Embryonic facial prominence (tissue), 1 donor: ENCODE measurements around the gene MPRIP.

Experiments used
- DNase-seq: peaks from one replicate; pipeline ENCODE4 v3.0.0-alpha.2; 2016; ENCODE audit errors: extremely low spot score

Gene MPRIP

DNA sequence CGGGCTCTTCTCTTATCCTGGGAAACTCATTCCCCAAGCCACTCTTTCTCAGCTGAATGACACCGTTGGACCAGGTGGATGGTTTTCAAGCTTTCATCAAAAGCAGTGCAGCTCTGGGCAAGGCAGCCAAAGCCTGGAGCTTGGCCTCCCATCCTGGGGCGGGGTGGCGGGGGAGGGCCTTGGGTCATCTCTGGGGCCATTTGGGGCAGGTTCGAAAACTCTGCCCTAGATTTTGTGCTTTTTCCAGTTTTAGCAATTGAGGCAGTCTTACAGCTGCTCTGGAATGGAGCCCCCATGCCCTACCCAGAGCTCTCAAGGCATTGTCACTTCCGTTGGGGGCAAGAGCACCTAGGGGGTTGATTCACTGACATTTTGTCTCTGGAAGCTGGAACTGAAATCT is 9.1 kb downstream of the MPRIP start:
- no peak for DNase-seq

DNA sequence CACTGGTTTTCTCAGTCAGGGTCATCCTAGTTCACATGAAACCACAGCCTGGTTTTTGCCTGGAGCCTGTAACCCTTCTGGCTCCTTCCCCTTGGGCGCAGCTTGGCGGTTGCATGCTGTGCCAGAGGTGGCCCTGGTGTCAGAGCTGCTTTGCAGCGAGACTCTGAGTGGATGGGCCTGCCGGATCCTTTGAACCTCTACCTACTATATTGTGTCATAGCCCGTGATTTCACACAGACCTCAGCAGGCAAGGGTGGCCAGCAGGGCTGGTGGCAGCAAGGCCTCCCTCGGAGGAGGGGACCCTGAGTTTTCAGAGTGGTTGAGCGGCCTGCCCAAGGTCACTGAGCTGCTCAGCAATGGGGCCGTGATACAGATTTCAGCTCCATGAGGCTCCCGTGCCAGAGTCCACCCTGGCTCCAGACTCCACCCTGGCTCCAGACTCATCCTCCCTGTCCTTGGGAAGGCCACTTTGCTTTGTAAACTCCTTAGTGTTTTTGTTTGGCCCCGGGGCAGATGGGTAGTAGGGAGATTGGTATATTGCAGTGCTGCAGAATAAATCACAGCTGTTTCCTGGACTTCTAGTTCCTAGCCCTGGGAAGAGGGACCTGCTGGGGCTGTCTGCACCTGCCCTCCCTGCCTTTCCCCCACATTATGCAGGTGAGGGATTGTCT is 9.7 kb downstream of the MPRIP start:
- no peak for DNase-seq

DNA sequence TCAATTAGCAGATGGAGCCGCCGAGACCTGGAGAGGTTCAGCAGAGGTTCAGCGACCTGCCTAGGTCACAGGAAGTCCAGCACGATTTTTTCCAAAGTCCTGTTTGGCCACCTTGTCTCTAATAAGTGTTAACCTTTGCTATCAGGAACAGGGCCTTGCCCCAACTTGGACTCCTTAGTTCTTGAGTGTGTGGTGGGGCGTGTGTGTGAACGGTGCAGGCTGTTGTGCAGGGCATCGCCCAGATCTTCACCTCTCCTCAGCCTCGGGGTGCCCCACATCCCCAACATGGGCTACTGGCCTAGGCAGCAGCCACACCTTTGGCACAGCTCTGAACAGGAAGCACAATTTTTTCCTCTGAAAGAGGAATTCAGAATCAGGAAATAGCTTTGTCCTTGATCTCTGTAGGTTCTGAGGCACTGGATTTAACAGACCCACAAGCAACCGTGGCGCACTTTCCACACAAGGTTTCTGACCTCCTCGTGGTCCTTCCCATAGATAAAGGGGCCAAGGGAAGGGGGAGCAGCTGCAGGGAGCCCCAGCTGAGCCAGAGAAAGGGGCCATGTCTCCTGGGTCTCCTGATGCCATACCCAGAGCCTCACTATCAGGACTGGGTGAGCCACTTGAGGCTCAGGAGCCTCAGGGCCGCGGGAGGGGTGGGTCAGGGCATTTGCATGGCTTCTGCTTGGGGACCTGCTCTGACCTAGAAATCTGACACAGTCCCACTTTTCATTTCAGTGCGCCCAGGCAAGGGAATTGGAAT is 10.4 kb downstream of the MPRIP start:
- no peak for DNase-seq

DNA sequence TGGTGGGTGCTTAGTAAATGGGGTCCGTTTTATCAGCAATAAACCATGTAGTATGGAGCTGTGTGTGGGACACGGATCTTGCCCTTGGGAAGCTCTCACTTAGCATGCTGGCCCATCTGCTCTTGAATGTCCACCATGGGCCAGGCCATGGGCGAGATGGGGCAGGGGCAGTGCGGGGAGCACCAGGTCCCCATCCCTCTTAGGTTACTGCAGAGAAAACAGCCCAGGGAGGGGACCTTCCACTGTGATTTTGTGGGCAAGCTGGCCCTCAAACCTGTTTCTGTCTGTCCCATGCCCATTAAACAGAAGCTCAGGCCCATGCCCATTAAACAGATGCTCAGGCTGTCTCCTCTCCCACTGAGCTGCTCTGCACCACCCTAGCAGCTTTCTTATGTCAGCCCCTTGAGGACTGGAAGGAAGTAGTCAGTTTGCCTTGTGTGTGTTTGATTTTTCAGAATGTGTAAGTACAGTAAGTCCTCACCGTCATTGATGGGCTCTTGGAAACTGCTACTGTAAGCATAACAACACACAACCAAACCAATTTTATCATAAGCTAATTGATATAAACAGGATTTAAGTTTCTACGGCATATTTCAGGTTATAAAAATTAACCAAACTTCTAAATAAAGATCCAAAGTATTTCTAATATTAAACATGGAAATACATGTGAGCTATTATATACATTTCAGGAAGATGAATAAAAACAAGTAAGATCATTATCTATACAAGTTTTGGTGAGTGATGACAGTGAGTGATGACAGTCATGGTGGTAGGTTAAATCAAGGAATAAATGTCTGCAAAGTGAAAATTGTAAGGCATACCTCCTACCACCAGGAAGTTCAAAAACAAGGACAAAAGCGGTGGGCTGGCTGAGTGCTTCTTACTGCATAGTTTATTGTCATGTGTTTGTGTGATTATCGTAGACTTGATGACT is 11.5 kb downstream of the MPRIP start:
- DNase-seq, result no peak

DNA sequence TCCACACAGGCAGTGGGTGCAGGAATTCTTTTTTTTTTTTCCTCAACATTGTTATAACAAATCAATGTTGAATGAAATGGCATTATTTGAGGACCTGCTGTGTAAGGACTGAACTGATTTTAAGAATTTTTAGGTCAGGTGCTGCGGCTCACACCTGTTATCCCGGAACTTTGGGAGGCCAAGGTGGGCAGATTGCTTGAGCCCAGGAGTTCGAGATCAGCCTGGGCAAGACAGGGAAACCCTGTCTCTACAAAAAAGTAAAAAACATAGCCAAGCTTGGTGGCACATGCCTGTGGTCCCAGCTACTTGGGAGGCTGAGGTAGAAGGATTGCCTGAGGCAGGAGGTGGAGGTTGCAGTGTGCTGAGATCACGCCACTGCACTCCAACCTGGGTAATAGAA is 12.4 kb downstream of the MPRIP start:
- DNase-seq, result no peak

DNA sequence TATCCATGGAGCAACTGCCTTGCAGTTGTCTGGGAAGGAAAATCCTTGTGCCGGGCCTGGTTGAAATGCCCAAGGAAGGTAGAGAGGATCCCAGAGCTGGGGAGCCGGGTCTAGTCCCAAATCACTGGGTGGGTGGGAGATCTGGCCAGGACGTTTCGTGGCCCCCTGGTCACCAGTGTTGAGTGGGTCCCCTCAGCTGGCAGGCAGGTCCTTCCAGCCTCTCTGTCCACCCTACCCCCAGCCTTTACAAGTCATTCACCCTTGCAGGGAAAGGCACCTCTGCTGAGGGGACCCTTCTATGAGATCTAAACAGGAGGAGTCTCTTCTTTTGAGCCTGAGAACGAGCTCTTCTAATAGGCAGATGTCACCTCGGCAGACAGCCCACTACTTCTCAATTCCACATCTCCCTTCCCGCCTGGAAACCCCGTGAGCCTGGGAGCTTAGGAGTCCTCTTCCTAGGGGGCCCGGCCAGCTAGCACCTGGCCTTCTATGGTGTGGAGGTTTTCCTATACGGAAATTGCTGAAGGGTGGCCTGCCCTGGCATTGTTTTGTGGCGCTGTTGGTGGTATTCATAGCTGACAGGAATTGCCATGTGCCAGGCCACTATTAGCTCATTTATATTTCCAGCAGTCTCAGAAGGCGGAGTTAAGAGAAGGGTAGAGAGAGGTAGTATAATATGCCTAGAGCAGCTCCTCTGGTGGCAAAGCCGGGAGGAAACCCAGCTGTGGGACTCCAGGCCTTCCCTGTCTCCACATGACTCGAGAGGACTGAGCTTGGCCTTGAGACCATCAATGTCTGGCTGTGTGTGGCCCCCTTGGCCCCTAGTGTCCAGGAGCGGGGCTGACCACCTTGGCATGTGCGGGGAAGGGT is 13.3 kb downstream of the MPRIP start:
- DNase-seq, result no peak

DNA sequence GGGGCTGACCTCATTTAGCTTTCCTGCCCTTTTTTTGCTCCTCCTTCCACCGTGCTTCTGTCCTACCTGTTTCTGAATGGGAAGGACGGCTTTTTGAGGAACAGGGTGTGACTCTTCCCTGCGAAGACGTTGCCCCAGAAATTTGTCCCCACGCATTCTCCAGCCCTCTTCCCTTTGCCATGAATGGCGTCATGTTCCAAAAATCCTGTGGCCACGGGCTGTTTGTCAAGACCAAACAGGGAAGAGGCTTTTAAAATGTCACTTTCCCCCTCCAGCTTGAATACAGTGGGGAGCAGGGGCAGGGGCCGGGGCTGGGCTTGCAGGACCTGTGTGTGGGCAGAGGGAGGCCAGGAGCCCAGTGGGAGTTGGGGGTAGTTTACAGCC is 13.9 kb downstream of the MPRIP start:
- no peak for DNase-seq

DNA sequence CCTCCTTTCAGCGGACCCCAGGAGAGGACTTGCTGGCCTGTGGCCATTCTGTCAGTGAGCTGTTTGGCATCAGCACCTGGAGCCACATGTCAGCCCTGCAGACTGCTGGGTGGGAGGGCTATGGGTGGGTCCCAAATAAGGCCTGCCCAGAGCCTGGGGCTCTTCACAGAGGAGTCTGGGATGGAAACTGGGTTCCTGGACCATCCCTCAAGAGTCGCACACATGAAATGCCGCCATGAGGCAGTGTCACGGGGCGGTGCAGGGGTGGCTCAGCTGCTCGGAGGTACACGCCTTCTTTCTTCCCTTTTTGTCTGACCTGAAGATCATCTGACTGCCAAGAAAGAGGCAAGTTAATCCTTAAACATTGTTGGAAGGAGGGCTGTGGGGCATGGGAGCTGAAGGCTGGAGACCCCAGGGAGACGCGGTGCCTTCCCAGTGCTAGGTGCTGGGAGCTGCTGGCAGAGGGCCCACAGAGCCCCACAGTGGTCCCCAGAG is 14.8 kb downstream of the MPRIP start:
- no peak for DNase-seq

DNA sequence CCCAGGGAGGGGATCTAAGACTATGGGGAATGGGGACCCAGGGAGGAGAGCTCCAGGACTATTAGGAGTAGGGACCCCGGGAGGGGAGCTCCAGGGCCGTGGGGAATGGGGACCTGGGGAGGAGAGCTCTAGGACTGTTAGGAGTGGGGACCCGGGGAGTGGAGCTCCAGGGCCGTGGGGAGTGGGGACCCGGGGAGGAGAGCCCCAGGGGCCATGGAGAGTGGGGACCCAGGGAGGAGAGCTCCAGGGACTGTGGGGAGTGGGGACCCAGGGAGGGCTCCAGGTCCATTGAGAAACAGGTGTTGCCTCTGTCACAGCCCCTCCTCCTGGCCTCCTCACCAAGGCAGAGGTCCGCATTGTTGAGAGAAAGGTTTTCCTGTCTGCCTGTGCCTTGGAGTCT is 16.0 kb downstream of the MPRIP start:
- no peak for DNase-seq

DNA sequence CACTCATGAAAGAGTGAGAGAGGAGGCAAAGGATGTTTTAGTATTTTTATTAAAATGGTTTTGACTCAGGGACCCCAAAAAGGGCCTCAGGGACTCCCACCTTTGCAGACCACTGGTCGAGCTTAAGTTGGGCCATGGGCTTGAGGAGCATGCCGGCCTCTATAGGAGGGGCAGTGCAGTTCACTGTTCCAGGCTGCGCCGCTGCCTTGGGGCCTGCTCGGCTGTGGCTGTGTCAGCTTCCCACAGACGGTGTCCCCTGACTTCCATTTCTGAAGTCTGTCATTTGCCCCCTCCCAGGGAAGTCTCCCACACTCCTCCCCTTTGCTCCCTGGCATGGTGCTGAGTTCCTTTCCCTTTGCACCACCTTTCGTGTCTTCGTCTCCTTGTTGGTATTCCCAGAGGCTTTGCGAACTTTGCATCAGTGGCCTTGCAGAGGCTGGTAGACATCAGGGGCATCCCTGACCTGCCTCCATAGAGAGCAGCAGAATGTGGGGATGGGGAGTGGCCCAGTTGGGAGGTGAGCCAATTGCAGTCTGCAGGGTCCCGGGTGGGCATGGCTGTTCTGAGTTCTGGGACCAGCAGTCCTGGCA is 17.1 kb downstream of the MPRIP start:
- DNase-seq, result no peak

DNA sequence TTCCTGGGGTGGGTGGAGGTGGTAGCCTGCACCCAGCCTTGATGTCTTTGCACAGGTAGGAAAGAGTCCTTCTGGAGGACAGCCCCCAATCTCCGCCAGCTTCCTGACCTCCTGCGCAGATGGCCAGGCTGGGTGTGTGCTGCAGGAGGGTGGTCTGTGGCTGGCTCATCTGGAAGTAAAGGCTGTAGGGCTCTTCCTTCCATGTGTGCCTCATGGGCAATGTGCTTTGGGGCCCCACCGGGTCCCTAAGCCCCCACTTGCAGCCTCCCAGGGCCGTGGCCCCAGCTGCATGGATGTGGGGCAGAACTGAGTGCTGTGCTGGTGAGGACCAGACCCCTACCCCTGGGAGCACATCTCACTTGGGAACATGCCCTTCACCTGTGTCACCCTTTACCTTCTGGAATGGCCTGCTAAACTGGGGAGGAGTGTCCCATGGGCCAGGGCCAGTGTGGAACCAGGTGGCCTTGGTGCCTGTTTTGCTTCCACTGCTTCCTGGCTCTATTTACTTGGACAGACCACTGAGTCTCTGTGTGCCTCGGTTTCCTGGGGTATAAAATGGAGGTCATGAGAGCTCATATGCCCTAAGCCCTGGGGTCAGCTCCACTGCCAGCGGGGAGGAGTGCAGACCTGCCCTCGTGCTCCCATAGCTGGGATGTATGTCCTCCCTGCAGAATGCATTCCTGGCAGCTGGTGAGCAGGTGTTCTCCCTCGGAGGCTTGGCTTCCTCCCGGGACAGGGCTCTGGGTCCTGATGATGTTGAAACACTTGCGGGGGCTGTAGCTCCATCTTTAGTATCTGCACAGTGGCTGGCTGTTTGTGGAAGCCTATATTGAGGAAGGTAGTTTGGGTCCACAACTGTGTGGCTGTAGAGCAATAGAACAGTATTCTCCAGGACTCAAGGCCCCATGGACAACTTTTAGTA is 18.0 kb downstream of the MPRIP start:
- DNase-seq, result no peak

DNA sequence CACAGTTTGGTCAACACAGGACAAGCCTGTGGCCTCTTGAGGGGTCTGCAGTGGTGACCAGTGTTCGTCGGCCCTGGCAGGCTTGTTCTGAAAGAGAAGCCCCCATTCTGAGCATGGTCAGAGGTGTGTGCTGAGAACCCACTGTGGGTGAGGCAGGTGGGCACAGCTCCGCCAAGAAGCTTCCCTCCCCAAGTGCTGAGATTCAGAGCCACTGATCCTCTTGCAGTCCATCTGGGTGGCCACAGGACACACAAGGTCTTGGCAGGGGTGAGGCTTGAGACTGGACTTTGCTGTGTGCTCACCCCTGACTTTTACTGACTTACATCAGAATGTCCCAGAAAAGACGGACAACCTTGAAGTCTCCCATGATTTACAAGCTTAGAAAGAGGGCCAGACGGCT is 18.7 kb downstream of the MPRIP start:
- no peak for DNase-seq

DNA sequence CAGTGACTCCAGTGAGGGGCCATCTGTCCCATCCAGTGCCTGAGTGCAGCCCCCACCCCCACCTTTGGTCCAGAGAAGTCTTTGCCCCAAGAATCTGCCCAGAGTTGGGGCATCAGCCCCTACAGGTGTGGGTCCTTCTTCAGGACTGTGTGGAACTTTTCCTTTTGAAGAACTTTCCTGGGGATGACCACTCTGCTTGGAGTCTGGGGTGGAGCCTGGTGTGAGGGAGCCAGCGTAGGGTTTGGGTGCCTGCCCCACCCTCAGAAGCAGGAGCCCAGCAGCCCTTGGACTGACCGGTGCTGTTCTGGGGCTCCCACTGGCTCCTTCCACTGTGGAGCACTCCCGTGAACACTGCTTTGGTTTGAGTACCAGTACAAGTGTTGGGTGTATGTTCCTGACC is 19.3 kb downstream of the MPRIP start:
- DNase-seq, result no peak

DNA sequence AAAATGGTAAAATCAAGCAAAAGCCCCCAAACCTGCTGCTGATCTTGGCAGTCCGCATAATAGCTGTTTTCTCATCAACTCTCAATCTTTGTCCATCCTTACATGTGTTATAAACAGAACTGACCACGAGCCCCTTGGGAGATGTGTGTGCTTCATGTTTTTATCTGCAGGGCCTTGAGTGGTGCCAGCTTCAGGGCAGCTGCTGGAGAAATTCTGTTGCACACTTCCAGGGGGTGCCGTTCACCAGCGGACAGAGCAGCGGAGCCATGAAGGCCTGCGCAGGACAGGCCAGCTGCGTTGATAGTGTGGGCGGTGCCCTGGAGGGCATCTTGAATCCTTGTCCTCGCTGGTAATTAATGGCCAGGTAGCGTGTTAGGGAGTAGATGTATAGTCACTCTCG is 20.1 kb downstream of the MPRIP start:
- no peak for DNase-seq

DNA sequence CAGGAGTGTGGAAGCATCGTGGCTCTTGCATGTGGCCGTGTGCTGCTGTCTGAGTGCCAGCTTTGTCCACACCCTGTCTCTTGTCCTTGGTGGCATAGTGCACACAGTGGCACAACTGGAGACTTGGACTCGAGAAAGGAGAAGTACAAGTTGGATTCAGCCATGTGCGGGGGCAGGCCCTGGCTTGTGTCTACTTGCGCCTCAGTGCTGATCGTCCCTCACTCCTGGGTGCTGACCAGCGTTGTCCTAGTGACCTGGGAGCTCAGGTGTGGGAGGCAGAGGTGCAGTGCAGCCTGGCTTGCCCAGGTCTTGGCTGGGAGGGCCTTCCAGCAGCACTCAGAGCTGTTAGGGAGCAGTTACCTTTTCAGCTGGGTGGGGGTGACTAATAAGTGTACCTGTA is 20.6 kb downstream of the MPRIP start:
- no peak for DNase-seq

DNA sequence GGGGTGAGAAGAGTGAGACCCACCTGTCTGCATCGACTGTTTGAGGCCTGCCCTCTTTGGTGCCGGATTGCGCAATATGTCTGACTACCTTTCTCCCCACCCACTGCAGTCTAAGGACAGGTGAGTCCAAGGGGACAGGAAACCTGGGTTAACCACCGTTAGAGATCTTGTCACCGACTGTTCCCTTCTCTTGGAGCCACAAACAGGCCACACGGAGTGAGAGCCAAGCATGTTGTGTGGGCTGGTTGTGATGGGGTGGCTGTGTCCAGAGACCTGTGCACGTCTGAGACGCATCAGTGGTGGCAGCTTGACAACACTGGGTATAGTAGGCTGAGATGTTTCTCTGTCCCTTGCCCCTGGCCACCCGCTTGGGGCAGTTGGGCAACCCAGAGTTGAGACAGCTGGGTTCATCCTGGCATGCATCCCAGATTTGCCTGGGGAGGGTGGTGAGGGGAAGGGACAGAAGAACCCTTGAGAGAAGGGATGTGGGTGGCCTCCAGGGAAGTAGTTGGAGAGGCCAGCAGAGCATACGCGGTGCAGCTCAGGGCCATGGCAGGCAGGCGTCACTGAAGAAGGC is 21.4 kb downstream of the MPRIP start:
- DNase-seq, result no peak

DNA sequence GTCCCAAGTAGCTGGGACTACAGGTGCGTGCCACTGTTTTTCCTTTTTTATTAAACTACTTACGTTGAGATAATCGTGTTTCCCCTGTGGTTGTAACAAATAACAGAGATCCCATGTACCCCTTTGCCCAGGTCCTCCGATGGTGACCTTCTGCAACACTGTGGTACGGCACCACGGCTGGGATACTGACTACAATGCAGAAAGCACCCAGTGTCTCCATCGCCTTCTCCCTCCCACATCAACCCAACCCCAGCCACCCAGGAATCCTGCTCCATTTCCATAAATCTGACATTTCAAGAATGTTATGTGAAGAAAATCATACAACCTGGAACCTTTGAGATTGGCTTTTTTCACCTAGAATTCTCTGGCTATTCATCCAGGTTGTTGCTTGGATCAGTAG is 22.1 kb downstream of the MPRIP start:
- no peak for DNase-seq

DNA sequence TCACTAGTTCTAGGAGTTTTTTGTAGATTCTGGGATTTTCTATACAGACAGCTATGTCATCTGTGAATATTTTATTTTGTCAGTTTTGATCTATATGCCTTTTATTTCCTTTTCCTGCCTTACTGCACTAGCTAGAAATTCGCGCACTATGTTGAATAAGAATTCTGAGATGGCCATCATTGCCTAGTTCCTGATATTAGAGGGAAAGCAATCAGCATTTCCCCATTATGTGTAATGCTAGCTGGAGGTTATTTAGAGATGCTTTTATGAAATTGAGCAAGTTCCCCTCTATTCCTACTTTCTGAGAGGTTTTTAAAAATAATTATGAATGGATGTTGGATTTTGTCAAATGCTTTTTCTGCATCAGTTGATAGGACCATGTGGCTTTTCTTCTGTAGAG is 23.8 kb downstream of the MPRIP start:
- no peak for DNase-seq

DNA sequence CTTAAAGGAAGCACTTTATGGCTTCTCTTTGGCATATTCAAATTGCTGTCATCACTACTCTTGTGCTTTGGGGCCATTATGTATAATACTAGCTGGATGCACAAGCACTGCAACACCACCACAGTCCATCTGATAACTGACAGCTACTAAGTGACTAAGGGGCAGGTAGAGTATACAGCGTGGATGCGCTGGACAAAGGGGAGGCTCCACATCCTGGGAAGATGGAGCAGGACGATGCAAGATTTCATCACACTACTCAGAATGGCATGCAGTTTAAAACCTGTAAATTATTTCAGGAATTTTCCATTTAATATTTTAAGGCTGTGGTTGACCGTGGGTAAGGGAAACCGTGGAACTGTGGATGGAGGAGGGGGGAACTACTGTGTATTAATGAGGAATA is 25.0 kb downstream of the MPRIP start:
- DNase-seq, result no peak

DNA sequence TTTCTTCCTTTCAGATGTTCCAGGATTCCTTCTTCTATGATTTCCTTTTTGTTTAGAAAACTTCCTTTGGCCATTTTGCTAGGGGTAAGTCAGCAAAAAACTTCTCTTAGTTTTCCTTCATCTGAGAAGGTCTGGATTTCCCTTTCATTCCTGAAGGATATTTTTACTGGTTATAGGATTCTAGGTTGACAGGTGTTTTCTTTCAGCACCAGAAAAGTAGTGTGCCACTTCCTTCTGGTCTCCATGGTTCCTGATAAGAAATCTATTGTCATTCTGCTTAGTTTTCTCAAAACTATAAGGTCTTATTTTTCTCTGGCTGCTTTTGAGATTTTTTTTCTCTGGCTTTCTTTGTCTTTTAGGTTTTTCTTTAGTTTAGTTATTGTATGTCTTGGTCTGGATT is 27.6 kb downstream of the MPRIP start:
- DNase-seq, result no peak
